ENCODE data around the gene CDA. TPM values are rescaled to one million over a fixed set of nuclear protein-coding genes. Genes with fewer than 3 reads are reported as not detected.

Gene CDA
- total RNA-seq: 1.2 and 1.3 TPM in 2 replicates

DNA sequence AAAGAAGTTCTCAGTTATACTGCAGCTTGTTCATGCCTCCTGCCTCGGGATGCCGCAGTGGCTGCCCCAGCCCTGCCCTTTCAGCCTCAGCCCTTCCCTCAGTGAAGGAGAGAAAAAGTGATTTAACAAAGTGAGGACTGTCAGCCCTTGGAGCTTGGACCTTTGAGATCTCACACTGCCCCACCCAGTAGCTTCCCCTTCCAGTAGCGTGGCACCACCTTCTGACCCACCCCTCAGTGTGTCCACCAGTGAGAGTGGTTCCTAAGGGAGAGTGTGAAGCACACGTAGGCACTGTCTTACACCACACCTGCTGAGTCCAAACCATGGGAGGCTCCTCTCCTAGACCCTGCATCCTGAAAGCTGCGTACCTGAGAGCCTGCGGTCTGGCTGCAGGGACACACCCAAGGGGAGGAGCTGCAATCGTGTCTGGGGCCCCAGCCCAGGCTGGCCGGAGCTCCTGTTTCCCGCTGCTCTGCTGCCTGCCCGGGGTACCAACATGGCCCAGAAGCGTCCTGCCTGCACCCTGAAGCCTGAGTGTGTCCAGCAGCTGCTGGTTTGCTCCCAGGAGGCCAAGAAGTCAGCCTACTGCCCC is at the start of gene CDA:
Gene CDA (plus strand): TSS at position 464 of the 592 bp plus-strand sequence. CDS start 33 bp downstream, at position 497.

DNA sequence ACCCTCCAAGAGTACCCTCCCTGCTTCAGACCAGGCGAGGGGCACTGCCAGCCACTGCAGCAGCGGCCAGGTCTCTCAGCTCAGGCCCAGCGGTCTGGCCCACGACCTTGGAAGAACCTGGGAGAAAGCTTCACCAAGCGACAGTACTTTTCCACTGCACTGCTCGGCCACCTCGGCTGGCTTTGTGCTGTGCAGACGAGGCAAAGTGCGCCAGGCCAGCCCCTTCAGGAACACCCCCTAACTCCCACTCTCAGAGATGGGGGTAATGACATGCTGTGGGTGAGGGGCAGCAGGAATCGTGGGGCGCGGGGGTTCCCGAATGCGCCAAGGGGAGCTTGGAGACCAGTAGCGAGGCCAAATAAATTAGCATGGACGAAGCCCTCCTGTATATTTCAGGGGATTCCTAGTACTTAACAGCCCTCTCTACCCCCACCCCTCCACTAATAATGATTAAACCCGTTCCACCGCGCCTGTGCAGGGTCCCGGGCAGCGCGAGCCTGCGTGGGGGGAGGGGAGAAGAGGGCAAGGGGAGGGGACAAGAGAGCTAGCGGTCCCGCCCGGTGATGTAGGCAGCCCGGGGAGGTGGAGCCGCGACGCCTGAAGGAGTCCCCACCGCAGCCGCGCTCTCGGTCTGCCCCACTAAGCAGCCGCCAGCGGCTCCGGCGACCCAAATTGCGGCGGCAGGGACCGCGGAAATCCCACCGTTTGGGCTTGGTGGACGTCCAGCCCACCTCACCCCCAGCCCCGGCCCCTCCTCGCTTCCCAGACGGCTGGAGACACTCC is 36.8 kb upstream of the CDA start, which contains the start of gene FAM43B:
Gene FAM43B (plus strand): TSS at position 629 of the 783 bp plus-strand sequence. CDS start 401 bp downstream, outside the sequence.

DNA sequence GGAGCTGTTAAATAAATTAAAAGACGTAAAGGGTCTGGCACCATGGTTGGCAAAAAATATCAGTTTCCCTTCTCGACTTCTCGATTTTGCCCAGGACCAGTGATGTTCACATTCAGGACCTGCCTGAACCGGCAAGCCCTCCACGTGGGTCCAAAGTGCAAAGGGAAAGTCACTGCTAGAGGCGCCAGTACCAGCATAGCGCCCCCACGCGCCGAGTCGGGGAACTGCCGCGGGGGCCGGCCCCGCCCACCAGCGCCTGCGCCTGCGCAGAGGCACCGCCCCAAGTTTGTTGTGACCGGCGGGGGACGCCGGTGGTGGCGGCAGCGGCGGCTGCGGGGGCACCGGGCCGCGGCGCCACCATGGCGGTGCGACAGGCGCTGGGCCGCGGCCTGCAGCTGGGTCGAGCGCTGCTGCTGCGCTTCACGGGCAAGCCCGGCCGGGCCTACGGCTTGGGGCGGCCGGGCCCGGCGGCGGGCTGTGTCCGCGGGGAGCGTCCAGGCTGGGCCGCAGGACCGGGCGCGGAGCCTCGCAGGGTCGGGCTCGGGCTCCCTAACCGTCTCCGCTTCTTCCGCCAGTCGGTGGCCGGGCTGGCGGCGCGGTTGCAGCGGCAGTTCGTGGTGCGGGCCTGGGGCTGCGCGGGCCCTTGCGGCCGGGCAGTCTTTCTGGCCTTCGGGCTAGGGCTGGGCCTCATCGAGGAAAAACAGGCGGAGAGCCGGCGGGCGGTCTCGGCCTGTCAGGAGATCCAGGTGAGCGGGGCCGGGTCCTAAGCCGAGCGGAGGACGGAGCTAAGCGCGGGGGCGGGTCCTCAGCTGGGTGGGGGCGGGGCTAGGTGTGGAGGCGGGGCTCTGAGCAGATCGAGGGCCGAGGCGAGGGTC is 44.5 kb downstream of the CDA start, which contains the start of gene PINK1:
Gene PINK1 (plus strand): TSS at position 269 of the 875 bp plus-strand sequence. CDS start 91 bp downstream, at position 360.

GRCh38 chr1:20661207-20662109 is 72.6 kb downstream of the CDA start, which contains the start of gene DDOST:
DDOST (minus strand) TSS chr1:20661369; CDS start chr1:20661350, 19 bp downstream.

Other genes with a start within 250 kb of the CDA start
- 36.7 and 48.4 TPM in 2 replicates for gene CAMK2N1, start 102.9 kb upstream of the CDA start, total RNA-seq
- 26.3 and 33.2 TPM in 2 replicates for gene MUL1, start 80.9 kb upstream of the CDA start, total RNA-seq
- gene FAM43B, start 36.5 kb upstream of the CDA start, total RNA-seq: 0.33 TPM in 1 of 2 replicates, not detected in the other
- gene PINK1, start 44.4 kb downstream of the CDA start, total RNA-seq: 63.1 and 131 TPM in 2 replicates
- 279 and 378 TPM in 2 replicates for gene DDOST, start 72.3 kb downstream of the CDA start, total RNA-seq
- 1.5 and 4.1 TPM in 2 replicates for gene KIF17, start 128.9 kb downstream of the CDA start, total RNA-seq
- 4.2 and 6.3 TPM in 2 replicates for gene SH2D5, start 143.6 kb downstream of the CDA start, total RNA-seq
- 257 and 336 TPM in 2 replicates for gene HP1BP3, start 198.2 kb downstream of the CDA start, total RNA-seq

All from smooth muscle cell of trachea (primary cell).